ENCODE measurements around the gene ZNF786.

ZNF786 gene

GRCh38 chr7:149028346-149029109, 62.0 kb downstream of the ZNF786 start, which contains the start of gene PDIA4:
TSS of gene PDIA4 (minus strand) at chr7:149028505. CDS start at chr7:149028408, 97 bp downstream.
- DNase-seq = peak; percentile 95

GRCh38 chr7:149027611-149028345, 62.7 kb downstream of the ZNF786 start:
- DNase-seq = no peak

- no peak for DNase-seq
Observed at GRCh38 chr7:149027055-149027454, 63.5 kb downstream of the ZNF786 start.

GRCh38 chr7:149023662-149024061, 66.9 kb downstream of the ZNF786 start:
- peak; percentile 33 for DNase-seq

GRCh38 chr7:149022756-149023360, 67.7 kb downstream of the ZNF786 start:
- no peak for DNase-seq

- DNase-seq = no peak
Observed at GRCh38 chr7:149021725-149022062, 68.8 kb downstream of the ZNF786 start.

- no peak for DNase-seq
Observed at GRCh38 chr7:149020483-149020882, 70.0 kb downstream of the ZNF786 start.
